Neuronal stem cell (in vitro differentiated cells): Measurements from ENCODE around the gene IGF2R.

Experiments used
- DNase-seq: peaks from one replicate; pipeline ENCODE4 v3.0.0-alpha.2; 2013; ENCODE audit warnings: low spot score
- H2AFZ ChIP-seq: one replicate; pipeline ENCODE4 v1.6.1; 2013; ENCODE audit warnings: mild to moderate bottlenecking, low read length, inconsistent platforms
- H2AK5ac ChIP-seq: 2 replicates; pipeline ENCODE4 v1.6.1; 2013; ENCODE audit warnings: low read depth, mild to moderate bottlenecking, inconsistent platforms, low read length, moderate library complexity, mixed read lengths
- H2BK120ac ChIP-seq: 2 replicates; pipeline ENCODE4 v1.6.1; 2013; ENCODE audit warnings: low read depth, mild to moderate bottlenecking, inconsistent platforms, low read length, moderate library complexity, mixed read lengths
- H2BK12ac ChIP-seq: one replicate; pipeline ENCODE4 v1.6.1; 2013; ENCODE audit warnings: low read length, inconsistent platforms
- H2BK15ac ChIP-seq: 2 replicates; pipeline ENCODE4 v1.6.1; 2013; ENCODE audit warnings: mild to moderate bottlenecking, low read length, inconsistent platforms, mixed read lengths
- H2BK5ac ChIP-seq: one replicate; pipeline ENCODE4 v1.6.1; 2013; ENCODE audit warnings: inconsistent platforms, mild to moderate bottlenecking, low read length, moderate library complexity
- H3K14ac ChIP-seq: one replicate; pipeline ENCODE4 v1.6.1; 2013; ENCODE audit warnings: low read length, inconsistent platforms
- H3K18ac ChIP-seq: 2 replicates; pipeline ENCODE4 v1.6.1; 2013; ENCODE audit warnings: low read length, inconsistent platforms
- H3K23ac ChIP-seq: 2 replicates; pipeline ENCODE4 v1.6.1; 2013; ENCODE audit warnings: low read depth, mild to moderate bottlenecking, mixed read lengths, low read length, inconsistent platforms; ENCODE audit not compliant: poor library complexity
- H3K27ac ChIP-seq: replicated peaks from 3 replicates; pipeline ENCODE4 v1.5.1; 2013; ENCODE audit warnings: low read length, inconsistent platforms
- H3K27me3 ChIP-seq, 3 experiments: 2 replicates each; pipeline ENCODE4 v1.6.1; 2013; ENCODE audit warnings: low read length in 3 of 3, mild to moderate bottlenecking in 2 of 3, inconsistent platforms in 1 of 3, low read depth in 1 of 3, mixed read lengths in 1 of 3, moderate library complexity in 1 of 3; ENCODE audit not compliant: control insufficient read depth in 3 of 3, insufficient read depth in 3 of 3
- H3K36me3 ChIP-seq, 2 donors: replicated peaks in 1 of 2; 2 replicates each; pipeline ENCODE4 v1.6.1; 2013; ENCODE audit warnings: low read length in 2 of 2; ENCODE audit not compliant: control insufficient read depth in 2 of 2, insufficient read depth in 2 of 2
- H3K4ac ChIP-seq: 2 replicates; pipeline ENCODE4 v1.6.1; 2013; ENCODE audit warnings: inconsistent platforms, mild to moderate bottlenecking, low read length, moderate library complexity
- H3K4me1 ChIP-seq, 2 donors: 1 replicate in 1 of 2; 2 replicates in 1 of 2; pipeline ENCODE4 v1.6.1; 2013; ENCODE audit warnings: low read length in 2 of 2, low read depth in 1 of 2; ENCODE audit not compliant: control insufficient read depth in 2 of 2, insufficient read depth in 1 of 2
- H3K4me2 ChIP-seq: one replicate; pipeline ENCODE4 v1.6.1; 2013; ENCODE audit warnings: mild to moderate bottlenecking, low read length, inconsistent platforms; ENCODE audit not compliant: insufficient read depth, poor library complexity, severe bottlenecking
- H3K4me3 ChIP-seq, 2 donors: 2 replicates each; pipeline ENCODE4 v1.5.1; 2013; ENCODE audit warnings: low read length in 2 of 2, mild to moderate bottlenecking in 2 of 2, inconsistent platforms in 1 of 2, moderate library complexity in 1 of 2
- H3K79me1 ChIP-seq: one replicate; pipeline ENCODE4 v1.6.1; 2013; ENCODE audit warnings: low read depth, mild to moderate bottlenecking, inconsistent platforms, low read length, moderate library complexity
- H3K9ac ChIP-seq: one replicate; pipeline ENCODE4 v1.6.1; 2013; ENCODE audit warnings: mild to moderate bottlenecking, low read depth, low read length, inconsistent platforms; ENCODE audit not compliant: poor library complexity
- H3K9me3 ChIP-seq, 2 donors: replicated peaks in 1 of 2; 2 replicates each; pipeline versions ENCODE3 to v1.6.1; 2013; ENCODE audit warnings: low read length in 2 of 2, mild to moderate bottlenecking in 2 of 2, inconsistent platforms in 1 of 2, low read depth in 1 of 2, mixed read lengths in 1 of 2, moderate library complexity in 1 of 2; ENCODE audit not compliant: control insufficient read depth in 2 of 2, insufficient read depth in 1 of 2
- H4K8ac ChIP-seq: one replicate; pipeline ENCODE4 v1.6.1; 2013; ENCODE audit warnings: low read depth, mild to moderate bottlenecking, inconsistent platforms, low read length, moderate library complexity
- H4K91ac ChIP-seq: one replicate; pipeline ENCODE4 v1.6.1; 2013; ENCODE audit warnings: low read length, low read depth, mild to moderate bottlenecking, inconsistent platforms; ENCODE audit not compliant: poor library complexity
- WGBS, 2 donors: extraction: QIAGEN DNeasy Blood & Tissue Kit; methylation state at CpG; one replicate each; pipeline ENCODE4 v1.1.7; 2013; ENCODE audit warnings: missing lambda C conversion rate in 2 of 2, mixed read lengths in 1 of 2; ENCODE audit not compliant: insufficient read length in 2 of 2, insufficient replicate concordance in 1 of 2; ENCODE audit errors: extremely low coverage in 2 of 2; 5-methylcytosine and 5-hydroxymethylcytosine counted together

Gene IGF2R

GRCh38 chr6:160116411-160116810, 147.5 kb downstream of the IGF2R start:
- DNase-seq = no peak
- H3K4me1 ChIP-seq = peaks cover 0 to 5% of the 10 kb centered on the region in 2 donors
- H3K14ac ChIP-seq = no peak overlapping the region
- no peak overlapping the region for H2BK15ac ChIP-seq
- peak overlapping the region in 1 of 2 donors; percentile 43 for H3K4me3 ChIP-seq
- H2BK12ac ChIP-seq = no peak overlapping the region
- H3K18ac ChIP-seq = no peak overlapping the region
- peaks cover 9 to 20% of the 10 kb centered on the region in 2 donors for H3K9me3 ChIP-seq
- H2AFZ ChIP-seq = no peak overlapping the region
- no peak overlapping the region for H4K91ac ChIP-seq
- no peak overlapping the region for H3K27ac ChIP-seq
- H3K23ac ChIP-seq = no peak overlapping the region
- H3K4me2 ChIP-seq = no peak overlapping the region
- H3K27me3 ChIP-seq = no peaks in the 10 kb centered on the region
- H2BK120ac ChIP-seq = no peak overlapping the region
- no peak overlapping the region for H2AK5ac ChIP-seq
- H4K8ac ChIP-seq = no peak overlapping the region
- no peak overlapping the region for H3K4ac ChIP-seq
- no peak overlapping the region for H3K9ac ChIP-seq
- H3K36me3 ChIP-seq = peaks cover 0 to 12% of the 10 kb centered on the region in 2 donors
- H3K79me1 ChIP-seq = no peaks in the 10 kb centered on the region
- no CpG with 5 or more reads among the region's 2 CpGs for WGBS, 2 donors
- H2BK5ac ChIP-seq = no peak overlapping the region

GRCh38 chr6:160117137-160117536, 148.3 kb downstream of the IGF2R start:
- no peak overlapping the region for H2BK15ac ChIP-seq
- H3K23ac ChIP-seq = peak overlapping the region; percentile 20
- H3K36me3 ChIP-seq = peaks cover 0 to 12% of the 10 kb centered on the region in 2 donors
- H3K4me1 ChIP-seq = peaks cover 0 to 2% of the 10 kb centered on the region in 2 donors
- no peak overlapping the region for H3K4ac ChIP-seq
- no peak overlapping the region for H3K9ac ChIP-seq
- H3K18ac ChIP-seq = no peak overlapping the region
- H3K14ac ChIP-seq = no peak overlapping the region
- H2AFZ ChIP-seq = no peak overlapping the region
- no peak overlapping the region for H3K27ac ChIP-seq
- no peak overlapping the region for H4K8ac ChIP-seq
- no peak overlapping the region for H2BK5ac ChIP-seq
- no peak overlapping the region for H2BK12ac ChIP-seq
- H3K79me1 ChIP-seq = no peaks in the 10 kb centered on the region
- no peak overlapping the region for H2BK120ac ChIP-seq
- no peak overlapping the region for H2AK5ac ChIP-seq
- no CpG with 5 or more reads among the region's 6 CpGs for WGBS, 2 donors
- no peak overlapping the region for H3K4me3 ChIP-seq
- H3K4me2 ChIP-seq = no peak overlapping the region
- DNase-seq = no peak
- H3K27me3 ChIP-seq = no peaks in the 10 kb centered on the region
- peaks cover 9 to 20% of the 10 kb centered on the region in 2 donors for H3K9me3 ChIP-seq
- H4K91ac ChIP-seq = no peak overlapping the region

GRCh38 chr6:160118620-160119229, 149.8 kb downstream of the IGF2R start:
- H3K14ac ChIP-seq = no peak overlapping the region
- no peak overlapping the region for H2BK15ac ChIP-seq
- H2BK5ac ChIP-seq = no peak overlapping the region
- no peak overlapping the region for H3K18ac ChIP-seq
- H3K36me3 ChIP-seq = peaks cover 0 to 3% of the 10 kb centered on the region in 2 donors
- H3K9ac ChIP-seq = no peak overlapping the region
- H3K79me1 ChIP-seq = no peaks in the 10 kb centered on the region
- H2AFZ ChIP-seq = no peak overlapping the region
- no peak overlapping the region for H4K91ac ChIP-seq
- H3K4me3 ChIP-seq = no peak overlapping the region
- H2AK5ac ChIP-seq = peak overlapping the region; percentile 76
- H3K27me3 ChIP-seq = no peaks in the 10 kb centered on the region
- peaks cover 9 to 20% of the 10 kb centered on the region in 2 donors for H3K9me3 ChIP-seq
- no CpG with 5 or more reads among the region's 5 CpGs for WGBS, 2 donors
- H3K23ac ChIP-seq = peak overlapping the region; percentile 51
- H3K4me1 ChIP-seq = peaks cover 0 to 2% of the 10 kb centered on the region in 2 donors
- H3K4me2 ChIP-seq = no peak overlapping the region
- DNase-seq = no peak
- H3K4ac ChIP-seq = no peak overlapping the region
- H4K8ac ChIP-seq = no peak overlapping the region
- H2BK120ac ChIP-seq = no peak overlapping the region
- no peak overlapping the region for H3K27ac ChIP-seq
- H2BK12ac ChIP-seq = no peak overlapping the region

GRCh38 chr6:160120087-160120486, 151.2 kb downstream of the IGF2R start:
- H3K27me3 ChIP-seq = no peaks in the 10 kb centered on the region
- no peak overlapping the region for H2AK5ac ChIP-seq
- H3K4me2 ChIP-seq = no peak overlapping the region
- H2BK5ac ChIP-seq = no peak overlapping the region
- no peak overlapping the region for H2BK120ac ChIP-seq
- H2AFZ ChIP-seq = no peak overlapping the region
- H3K4ac ChIP-seq = no peak overlapping the region
- H3K14ac ChIP-seq = no peak overlapping the region
- no peak overlapping the region for H3K4me3 ChIP-seq
- H3K9ac ChIP-seq = no peak overlapping the region
- peaks cover 9 to 20% of the 10 kb centered on the region in 2 donors for H3K9me3 ChIP-seq
- H2BK12ac ChIP-seq = no peak overlapping the region
- no peak overlapping the region for H4K8ac ChIP-seq
- peaks cover 0 to 3% of the 10 kb centered on the region in 2 donors for H3K36me3 ChIP-seq
- DNase-seq = no peak
- WGBS, 2 donors = no CpG with 5 or more reads among the region's 1 CpG
- H3K4me1 ChIP-seq = peaks cover 0 to 2% of the 10 kb centered on the region in 2 donors
- no peak overlapping the region for H4K91ac ChIP-seq
- H2BK15ac ChIP-seq = no peak overlapping the region
- H3K18ac ChIP-seq = no peak overlapping the region
- peaks cover 2% of the 10 kb centered on the region for H3K79me1 ChIP-seq
- H3K27ac ChIP-seq = no peak overlapping the region
- H3K23ac ChIP-seq = no peak overlapping the region
